Heart right ventricle (tissue), 16 donors: Measurements from ENCODE around the gene MYLK. TPM values are rescaled to one million over a fixed set of nuclear protein-coding genes. Genes with fewer than 3 reads are reported as not detected.

ENCODE experiments used
- ATAC-seq, 8 donors: fragments of 200-7000 bp; cut with Tn5 transposase; one replicate each; pipeline ENCODE4 v1.9.1; 2020; ENCODE audit warnings: mild to moderate bottlenecking in 8 of 8, moderate library complexity in 8 of 8, moderate number of reproducible peaks in 1 of 8
- DNase-seq, 2 donors: peaks; one replicate each; pipeline ENCODE4 v3.0.0-alpha.2; 2020
- H3K27ac ChIP-seq, 10 donors: fragments of 200-600 bp; sonication (generic) in 2 of 10; one replicate each; pipeline versions ENCODE4 v1.5.0 to v1.8.0; 2020 to 2022; ENCODE audit warnings: mild to moderate bottlenecking in 3 of 10
- H3K27me3 ChIP-seq, 7 donors: fragments of 200-600 bp; one replicate each; pipeline ENCODE4 v1.8.0; 2021 to 2022; ENCODE audit warnings: mild to moderate bottlenecking in 2 of 7
- H3K36me3 ChIP-seq, 9 donors: fragments of 200-600 bp; sonication (generic) in 1 of 9; one replicate each; pipeline versions ENCODE4 v1.5.0 to v1.8.0; 2020 to 2022; ENCODE audit warnings: mild to moderate bottlenecking in 2 of 9
- H3K4me1 ChIP-seq, 9 donors: fragments of 200-600 bp; sonication (generic) in 1 of 9; one replicate each; pipeline versions ENCODE4 v1.5.0 to v1.8.0; 2020 to 2022; ENCODE audit warnings: mild to moderate bottlenecking in 4 of 9
- H3K4me3 ChIP-seq, 10 donors: fragments of 200-600 bp; sonication (generic) in 2 of 10; one replicate each; pipeline versions ENCODE4 v1.5.0 to v1.8.0; 2020 to 2022; ENCODE audit warnings: mild to moderate bottlenecking in 7 of 10, moderate library complexity in 2 of 10
- H3K9me3 ChIP-seq, 11 donors: fragments of 200-600 bp in 10 of 11; sonication (generic) in 2 of 11; one replicate each; pipeline versions ENCODE4 v1.5.0 to v1.8.0; 2013 to 2022; ENCODE audit warnings: mild to moderate bottlenecking in 2 of 11, control low read depth in 1 of 11, moderate library complexity in 1 of 11
- WGBS, 2 donors: extraction: QIAGEN DNeasy Blood & Tissue Kit; methylation state at CpG; one replicate each; pipeline ENCODE4 v1.1.7; 2013; ENCODE audit warnings: inconsistent platforms in 1 of 2; 5-methylcytosine and 5-hydroxymethylcytosine counted together
- intact Hi-C, 10 donors: fragments of 100-400 bp; cut with DNase I; formaldehyde crosslinking; loops; one replicate each; pipeline versions ENCODE4 v1.11.1 to v1.14.2; 2022
- polyA plus RNA-seq, 2 donors: library from polyadenylated mRNA; stranded (reverse); fragments of 200-250 nt; gene quantifications; one replicate each; pipeline ENCODE4 v1.2.3, GENCODE V29; 2013
- total RNA-seq, 10 donors: library from RNA; stranded (reverse); fragmentation: NEBNext Ultra II Directional in 3 of 10; extraction: Animal tissue kit (Norgen Biotek cat#: 25700) in 3 of 10; gene quantifications; one replicate each; pipeline versions ENCODE4 v1.2.1 to v1.2.4, GENCODE V29; 2021 to 2023
- TF ChIP-seq, protein P1 (sequence below), 9 donors: fragments of 200-600 bp; sonication (generic) in 2 of 9; IDR thresholded peaks; one replicate each; pipeline versions ENCODE4 v1.5.0 to v1.8.0; 2021 to 2022; ENCODE audit warnings: antibody characterized with exemption in 9 of 9, mild to moderate bottlenecking in 5 of 9, moderate library complexity in 1 of 9
- donor health status: Arrhythmogenic right ventricular cardiomyopathy.
- donor health status: ischemic (EF 13 %, LVEDD 7.1; RV severe dilation, severe dysfunction).
- donor health status: healthy with polysubstance abuse.
- donor health status: DM: no; HTN: yes; CAD: no.
- donor health status: DM: no; HTN: no; CAD: no.
- donor health status: ischemic (EF 25% LVEDD 6.9; RV normal size, moderate dysfunction).
- donor health status: ischemic (EF 25% LVEDD 5.7; RV mildly dilated, moderate dysfunction).
- donor health status: healthy.
- donor health status: DM: yes; HTN: yes; CAD: no.
- donor health status: Ischemic cardiomyopathy.
- donor health status: ischemic (EF 35%, LVEDD 5.7; RV mildly dilated, moderate dysfunction).
- donor health status: nonischemic (EF 11% LVEDD 7.7; RV severe dilation, severe dysfunction).
- donor health status: DM: yes; HTN: yes; CAD: no.
- donor health status: PGD.
- donor health status: ischemic (EF 29% LVEDD 5.4; RV normal size, mild dysfunction).
- donor health status: nonischemic (EF 23%, LVEDD 6.1; RV moderate dilation, normal function).

The MYLK gene
- total and polyA plus RNA-seq, 12 donors, result 5.6 to 20.6 (median 11.6) TPM

DNA sequence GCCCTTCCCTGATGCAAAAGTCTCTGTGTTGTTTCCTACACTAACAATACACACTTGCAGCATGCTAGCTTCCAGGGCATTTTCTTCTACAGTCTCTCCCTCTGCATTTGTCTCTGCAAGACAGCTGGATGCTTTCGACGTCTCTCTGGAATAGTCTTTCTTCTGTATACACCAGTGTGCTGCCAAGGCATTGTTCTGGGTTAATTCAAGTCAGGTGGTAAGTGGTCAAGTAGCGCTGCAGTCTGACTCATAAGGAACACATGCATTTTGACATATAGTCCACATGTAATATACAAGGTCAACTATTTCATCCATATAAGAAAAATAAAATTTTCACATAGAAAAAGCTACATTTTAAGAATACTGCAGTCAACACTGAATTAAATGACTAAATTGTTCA is 92.7 kb downstream of the MYLK start:
- no peak for DNase-seq
- Histone ChIP-seq H3K27ac (no peak overlapping the region), H3K9me3 (no peaks in the 10 kb centered on the region), H3K36me3 (no peaks in the 10 kb centered on the region), H3K27me3 (peaks cover 0 to 3% (median 0%) of the 10 kb centered on the region in 7 donors), H3K4me3 (no peak overlapping the region), H3K4me1 (no peaks in the 10 kb centered on the region)
- intact Hi-C loops, result loop anchor here in 1 of 10 donors (1.0 kb wide), 1 partner anchor 19 kb away; no protein-coding TSS in a partner anchor
- TF ChIP-seq, protein P1, sequence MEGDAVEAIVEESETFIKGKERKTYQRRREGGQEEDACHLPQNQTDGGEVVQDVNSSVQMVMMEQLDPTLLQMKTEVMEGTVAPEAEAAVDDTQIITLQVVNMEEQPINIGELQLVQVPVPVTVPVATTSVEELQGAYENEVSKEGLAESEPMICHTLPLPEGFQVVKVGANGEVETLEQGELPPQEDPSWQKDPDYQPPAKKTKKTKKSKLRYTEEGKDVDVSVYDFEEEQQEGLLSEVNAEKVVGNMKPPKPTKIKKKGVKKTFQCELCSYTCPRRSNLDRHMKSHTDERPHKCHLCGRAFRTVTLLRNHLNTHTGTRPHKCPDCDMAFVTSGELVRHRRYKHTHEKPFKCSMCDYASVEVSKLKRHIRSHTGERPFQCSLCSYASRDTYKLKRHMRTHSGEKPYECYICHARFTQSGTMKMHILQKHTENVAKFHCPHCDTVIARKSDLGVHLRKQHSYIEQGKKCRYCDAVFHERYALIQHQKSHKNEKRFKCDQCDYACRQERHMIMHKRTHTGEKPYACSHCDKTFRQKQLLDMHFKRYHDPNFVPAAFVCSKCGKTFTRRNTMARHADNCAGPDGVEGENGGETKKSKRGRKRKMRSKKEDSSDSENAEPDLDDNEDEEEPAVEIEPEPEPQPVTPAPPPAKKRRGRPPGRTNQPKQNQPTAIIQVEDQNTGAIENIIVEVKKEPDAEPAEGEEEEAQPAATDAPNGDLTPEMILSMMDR (IDR thresholded peaks at IDR 0.05), result no peak
- 63 to 67% methylated on average over 3 of the region's 3 CpGs for WGBS, 2 donors
- ATAC-seq, result no peak

DNA sequence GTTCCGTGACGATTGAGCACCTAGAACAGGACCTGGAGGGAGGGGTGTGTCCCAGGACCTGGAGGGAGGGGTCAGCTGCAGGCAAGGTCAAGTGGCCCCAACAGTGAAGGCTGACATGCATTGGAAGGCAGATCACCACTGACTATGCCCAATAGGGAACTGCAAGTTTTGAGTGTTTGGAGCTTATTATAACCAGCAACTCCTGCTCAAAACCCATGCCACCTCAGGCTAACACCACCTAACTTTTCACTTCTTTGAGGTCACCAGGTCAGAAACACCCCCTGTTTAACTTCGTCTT is 93.1 kb downstream of the MYLK start:
- TF ChIP-seq, protein P1 (IDR thresholded peaks at IDR 0.05), result no peak
- Histone ChIP-seq H3K27ac (no peak overlapping the region), H3K27me3 (peaks cover 0 to 3% (median 0%) of the 10 kb centered on the region in 7 donors), H3K4me3 (no peak overlapping the region), H3K9me3 (no peaks in the 10 kb centered on the region), H3K36me3 (no peaks in the 10 kb centered on the region), H3K4me1 (no peaks in the 10 kb centered on the region)
- intact Hi-C loops, result loop anchor here in 1 of 10 donors (1.0 kb wide), 1 partner anchor 19 kb away; no protein-coding TSS in a partner anchor
- 92 to 94% methylated on average over 3 of the region's 3 CpGs for WGBS, 2 donors
- DNase-seq (no peak), ATAC-seq (no peak)

DNA sequence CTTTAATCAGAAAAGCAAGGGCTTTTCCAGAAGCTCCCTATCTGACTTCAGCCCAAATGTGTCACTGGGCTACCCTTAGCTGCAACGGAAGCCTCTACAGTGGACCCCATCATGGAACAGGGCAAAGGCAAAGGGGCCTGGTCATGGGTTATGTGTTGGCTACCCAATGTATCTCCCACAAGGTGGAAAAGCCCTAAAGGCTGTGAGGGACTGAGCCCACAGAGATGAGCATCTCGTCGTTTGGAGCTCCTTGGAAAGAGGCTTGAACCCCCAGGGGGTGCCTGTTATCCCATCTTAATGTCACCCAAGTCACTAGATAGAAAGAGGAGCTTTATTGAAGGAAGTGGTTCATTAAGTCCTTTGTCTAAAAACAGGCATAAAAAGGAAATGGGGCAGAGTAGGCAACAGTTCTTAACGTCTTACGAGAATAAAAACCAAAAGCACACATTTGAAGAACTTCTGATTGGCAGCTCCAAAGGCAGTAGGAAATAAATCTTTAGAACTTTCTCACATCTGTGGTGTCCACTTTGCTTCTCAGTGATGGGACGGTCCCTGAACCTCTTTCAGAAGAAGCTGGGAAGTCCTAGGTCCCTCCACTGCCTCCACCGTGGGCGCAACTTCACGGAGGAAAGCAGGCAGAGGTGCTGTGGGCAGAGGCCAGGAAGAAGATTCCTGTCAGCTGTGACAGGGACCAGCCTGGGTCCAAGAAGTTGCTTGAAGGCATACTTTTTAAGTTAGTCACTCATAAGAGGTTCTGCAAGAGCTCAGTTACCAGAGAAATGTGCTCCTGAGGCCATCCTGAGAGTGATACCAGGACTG is 93.7 kb downstream of the MYLK start:
- ATAC-seq, result no peak
- Histone ChIP-seq H3K9me3 (no peaks in the 10 kb centered on the region), H3K27ac (no peak overlapping the region), H3K4me1 (no peaks in the 10 kb centered on the region), H3K36me3 (no peaks in the 10 kb centered on the region), H3K4me3 (no peak overlapping the region), H3K27me3 (peaks cover 0 to 3% (median 0%) of the 10 kb centered on the region in 7 donors)
- 94 to 95% methylated on average over 9 of the region's 9 CpGs for WGBS, 2 donors
- no peak for DNase-seq
- intact Hi-C loops, result loop anchor here in 1 of 10 donors (1.0 kb wide), 1 partner anchor 18 kb away; no protein-coding TSS in a partner anchor
- TF ChIP-seq, protein P1 (IDR thresholded peaks at IDR 0.05), result no peak

DNA sequence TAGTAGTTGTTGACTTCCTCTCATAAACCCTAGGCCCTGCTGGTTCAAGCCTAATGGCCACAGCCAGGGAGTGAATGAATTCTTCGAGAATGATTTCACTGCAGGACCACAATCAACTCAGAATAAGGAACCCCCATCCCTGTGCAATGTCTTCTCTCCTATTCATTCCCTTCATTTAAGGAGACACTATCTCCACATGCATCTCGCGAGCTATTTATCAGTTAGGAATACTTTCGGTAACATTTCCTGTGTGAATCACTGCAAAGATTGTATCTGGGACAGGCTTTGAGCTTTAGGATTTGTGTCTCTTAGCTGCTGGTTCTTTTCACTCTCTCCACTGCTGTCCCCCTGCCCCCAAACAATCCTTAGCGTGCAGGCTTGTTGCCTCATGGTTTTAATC is 94.4 kb downstream of the MYLK start:
- 91% methylated on average over 5 of the region's 5 CpGs for WGBS, 2 donors
- H3K4me3 ChIP-seq, result no peak overlapping the region
- ATAC-seq (no peak), DNase-seq (no peak)
- intact Hi-C loops, result no loop called here
- no peaks in the 10 kb centered on the region for H3K36me3 ChIP-seq
- H3K27ac ChIP-seq, result no peak overlapping the region
- no peaks in the 10 kb centered on the region for H3K4me1 ChIP-seq
- TF ChIP-seq, protein P1 (IDR thresholded peaks at IDR 0.05), result no peak
- H3K9me3 ChIP-seq, result no peaks in the 10 kb centered on the region
- H3K27me3 ChIP-seq, result peaks cover 0 to 3% (median 0%) of the 10 kb centered on the region in 7 donors
